Activated CD4-positive, alpha-beta T cell treated with anti-CD3 and anti-CD28 coated beads, Interleukin-2, Interleukin-4, amounts not matched to agents 100 ng/mL and 50 ng/mL, durations not matched to agents 16 hours and 8 hours (primary cell): ENCODE results near the gene ZNF74.

Experiments used
- DNase-seq: peaks from one replicate; pipeline ENCODE4 v3.0.0-alpha.2; 2020; ENCODE audit warnings: low spot score

Gene ZNF74

DNA sequence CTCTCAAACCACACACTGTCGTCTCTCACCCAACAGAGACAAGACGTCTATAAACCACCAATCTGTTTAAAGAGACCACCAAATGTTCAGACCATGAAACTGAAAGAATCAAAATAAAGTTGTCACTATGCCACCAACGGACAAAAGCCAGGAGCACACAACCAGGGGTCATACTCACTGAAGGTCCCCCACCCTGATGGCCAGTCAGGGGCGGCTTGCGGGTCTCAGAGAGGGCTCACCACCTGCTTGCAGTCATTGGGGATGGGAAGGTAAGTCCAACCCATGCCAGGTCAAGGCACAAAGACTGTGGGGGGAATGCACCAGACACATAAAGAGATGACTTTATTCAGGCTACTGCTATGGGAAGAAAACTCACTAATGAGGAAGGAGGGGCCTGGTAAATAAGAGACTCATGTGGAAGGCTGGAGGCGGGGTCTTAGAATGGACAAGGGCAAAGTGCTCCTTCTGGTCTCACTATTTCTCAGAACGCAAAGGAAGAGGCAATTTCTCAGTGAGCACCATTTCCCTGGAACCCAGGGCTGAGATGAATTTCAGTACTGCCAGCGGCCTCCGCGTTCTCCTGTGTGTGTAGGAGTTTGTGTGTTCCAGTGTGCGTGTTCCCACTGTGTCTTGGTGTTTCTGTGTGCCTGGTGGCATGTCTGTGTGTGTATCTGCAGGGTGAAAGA is 26.3 kb downstream of the ZNF74 start:
- DNase-seq = no peak

DNA sequence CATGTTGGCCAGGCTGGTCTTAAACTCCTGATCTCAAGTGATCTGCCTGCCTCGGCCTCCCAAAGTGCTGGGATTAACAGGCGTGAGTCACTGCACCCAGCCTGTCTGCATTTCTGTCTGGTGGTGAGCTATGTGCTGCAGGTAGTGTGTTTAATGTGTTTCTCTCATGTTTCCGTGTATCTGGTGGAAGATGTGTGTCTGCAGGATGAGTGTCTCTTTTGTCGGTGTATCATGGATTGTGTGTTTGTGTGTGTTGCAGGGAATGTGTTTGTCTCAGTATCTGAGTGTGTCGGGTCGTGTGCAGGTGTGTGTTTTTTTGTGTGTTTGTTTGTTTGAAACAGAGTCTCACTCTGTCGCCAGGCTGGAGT is 27.5 kb downstream of the ZNF74 start:
- no peak for DNase-seq

GRCh38 chr22:20422271-20423007 is 28.5 kb downstream of the ZNF74 start:
- DNase-seq = no peak

DNA sequence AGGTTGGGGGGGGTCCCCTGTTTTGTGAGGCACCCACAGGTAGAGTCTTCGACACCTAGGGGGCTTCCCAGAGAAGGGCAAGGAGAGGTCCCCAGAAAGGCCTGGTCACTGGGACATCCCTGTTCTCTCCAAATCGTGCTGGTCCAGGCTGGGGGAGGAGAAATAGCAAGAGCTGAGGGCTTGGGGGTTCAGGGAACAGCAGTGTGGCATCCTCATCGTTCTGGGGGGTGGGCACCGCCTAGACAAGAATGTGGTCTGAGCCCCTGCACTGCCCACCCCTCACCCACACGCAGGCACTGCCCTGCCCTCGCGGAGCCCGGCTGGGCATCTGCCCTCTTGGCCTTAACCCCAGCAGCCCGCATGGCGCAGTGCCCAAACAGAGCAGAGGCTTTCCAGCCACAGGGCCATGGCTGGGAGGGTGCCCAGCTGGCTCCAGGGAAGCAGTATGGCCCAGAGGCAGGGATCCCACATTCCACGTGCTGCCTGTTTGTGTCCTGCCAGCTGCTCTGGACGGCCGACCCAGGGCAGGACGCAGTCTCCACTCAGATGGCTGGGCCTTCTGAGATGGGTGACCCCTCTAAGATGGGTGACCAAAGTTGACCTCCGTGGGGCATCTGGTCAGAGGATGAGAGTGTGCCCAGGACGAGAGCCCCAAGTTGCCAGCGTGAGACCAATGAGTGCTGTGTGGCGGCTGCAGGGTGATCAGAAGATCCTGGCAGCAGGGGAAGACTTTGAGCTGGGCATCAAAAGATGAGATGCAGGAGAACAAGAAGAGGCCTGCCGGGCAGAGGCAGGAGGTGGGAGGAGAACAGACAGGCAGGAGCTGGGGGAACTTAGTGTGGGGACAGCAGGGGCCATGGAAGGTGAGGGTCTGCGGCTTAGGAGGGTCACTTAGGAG is 29.3 kb downstream of the ZNF74 start:
- DNase-seq = no peak

GRCh38 chr22:20423906-20424551 is 30.1 kb downstream of the ZNF74 start:
- no peak for DNase-seq

DNA sequence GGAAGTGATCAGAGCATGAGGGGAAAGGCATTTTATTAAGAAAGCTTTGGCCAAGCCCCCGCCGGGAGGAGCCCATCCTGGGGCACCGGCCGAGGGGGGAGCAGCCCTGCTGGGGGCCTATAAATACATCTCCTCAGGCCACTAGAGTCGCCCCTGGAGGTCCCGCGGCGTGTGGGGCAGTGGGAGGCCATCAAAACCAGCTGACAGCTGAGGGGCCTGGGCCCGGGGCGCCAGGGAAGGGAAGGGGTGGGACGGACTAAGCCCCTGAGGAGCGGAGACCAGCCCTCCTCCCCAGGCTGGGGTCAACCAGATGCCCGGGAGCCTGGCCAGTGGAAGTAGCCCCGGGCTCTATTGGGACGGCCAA is 30.6 kb downstream of the ZNF74 start:
- no peak for DNase-seq

GRCh38 chr22:20424932-20425565 is 31.1 kb downstream of the ZNF74 start:
- DNase-seq = peak; percentile 17

- DNase-seq = no peak
Observed at GRCh38 chr22:20425566-20426258, 31.8 kb downstream of the ZNF74 start.

DNA sequence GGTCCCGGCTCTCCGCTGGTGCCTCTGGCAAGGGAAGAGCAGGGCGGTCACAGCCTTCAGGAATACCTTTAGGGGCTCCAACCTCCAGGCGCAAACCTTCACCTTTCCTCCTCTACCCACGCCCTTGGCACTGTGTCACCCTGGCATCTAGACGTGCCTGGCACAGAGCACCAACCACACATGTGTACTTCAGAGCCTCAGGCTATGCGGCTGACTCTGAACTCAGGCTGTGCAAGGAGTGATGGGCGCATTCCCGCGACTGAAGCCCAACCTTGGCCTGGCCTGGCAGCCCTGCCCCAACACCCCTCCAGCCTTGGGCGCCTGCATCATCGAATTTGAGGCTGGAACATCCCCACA is 32.3 kb downstream of the ZNF74 start:
- DNase-seq = no peak

GRCh38 chr22:20427104-20427944 is 33.4 kb downstream of the ZNF74 start:
- no peak for DNase-seq

DNA sequence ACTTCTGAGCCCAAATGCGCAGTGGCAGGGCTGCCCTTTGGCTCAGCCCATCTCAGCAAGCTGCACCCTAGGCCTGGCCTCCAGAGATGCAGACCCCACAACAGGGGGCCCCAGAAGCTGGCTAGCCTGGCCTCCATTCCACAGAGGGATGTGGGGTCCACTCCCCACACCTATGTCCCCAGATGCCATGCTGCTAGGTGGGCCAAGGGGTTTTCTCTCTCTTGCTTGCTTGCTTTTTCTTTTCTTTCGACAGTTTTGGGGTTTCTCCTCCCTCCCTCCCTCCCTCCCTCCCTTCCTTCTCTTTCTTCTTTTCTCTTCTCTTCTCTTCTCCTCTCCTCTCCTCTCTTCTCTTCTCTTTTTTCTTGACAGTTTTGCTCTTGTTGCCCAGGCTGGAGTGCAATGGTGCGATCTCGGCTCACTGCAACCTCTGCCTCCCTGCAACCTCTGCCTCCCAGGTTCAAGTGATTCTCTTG is 34.0 kb downstream of the ZNF74 start:
- DNase-seq = no peak

DNA sequence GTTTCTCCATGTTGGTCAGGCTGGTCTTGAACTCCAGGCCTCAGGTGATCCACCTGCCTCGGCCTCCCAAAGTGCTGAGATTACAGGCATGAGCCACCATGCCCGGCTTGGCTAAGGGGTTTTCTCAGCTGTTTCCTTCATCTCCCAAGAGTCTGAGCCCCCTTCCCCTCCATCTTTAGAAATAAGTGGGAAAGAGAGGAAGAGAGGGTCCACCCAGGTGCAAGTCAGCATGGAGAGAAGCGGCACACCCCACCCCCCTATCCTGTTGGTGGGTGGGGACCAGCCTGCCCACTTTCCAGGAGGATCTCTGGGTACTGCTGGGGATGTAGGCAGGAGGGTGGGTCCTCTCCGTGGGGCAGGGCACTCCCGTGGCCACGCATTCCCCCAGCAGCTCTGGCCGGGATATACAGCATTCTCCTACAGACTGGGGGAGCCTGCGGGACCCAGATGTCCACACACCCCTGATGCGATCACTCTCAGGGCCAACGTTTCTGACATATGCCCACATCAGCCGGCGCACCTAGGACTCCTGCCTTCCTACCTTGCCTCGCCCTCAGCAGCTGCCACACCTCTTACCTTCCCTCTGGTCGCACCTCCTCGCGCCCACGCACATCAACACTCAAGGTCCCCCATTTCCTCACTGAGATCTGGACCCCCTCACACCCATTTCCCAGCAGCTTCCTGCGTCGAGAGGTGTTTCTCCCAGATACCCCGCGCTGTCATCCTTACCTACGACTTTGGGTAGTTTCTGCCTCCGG is 34.7 kb downstream of the ZNF74 start:
- DNase-seq = no peak

DNA sequence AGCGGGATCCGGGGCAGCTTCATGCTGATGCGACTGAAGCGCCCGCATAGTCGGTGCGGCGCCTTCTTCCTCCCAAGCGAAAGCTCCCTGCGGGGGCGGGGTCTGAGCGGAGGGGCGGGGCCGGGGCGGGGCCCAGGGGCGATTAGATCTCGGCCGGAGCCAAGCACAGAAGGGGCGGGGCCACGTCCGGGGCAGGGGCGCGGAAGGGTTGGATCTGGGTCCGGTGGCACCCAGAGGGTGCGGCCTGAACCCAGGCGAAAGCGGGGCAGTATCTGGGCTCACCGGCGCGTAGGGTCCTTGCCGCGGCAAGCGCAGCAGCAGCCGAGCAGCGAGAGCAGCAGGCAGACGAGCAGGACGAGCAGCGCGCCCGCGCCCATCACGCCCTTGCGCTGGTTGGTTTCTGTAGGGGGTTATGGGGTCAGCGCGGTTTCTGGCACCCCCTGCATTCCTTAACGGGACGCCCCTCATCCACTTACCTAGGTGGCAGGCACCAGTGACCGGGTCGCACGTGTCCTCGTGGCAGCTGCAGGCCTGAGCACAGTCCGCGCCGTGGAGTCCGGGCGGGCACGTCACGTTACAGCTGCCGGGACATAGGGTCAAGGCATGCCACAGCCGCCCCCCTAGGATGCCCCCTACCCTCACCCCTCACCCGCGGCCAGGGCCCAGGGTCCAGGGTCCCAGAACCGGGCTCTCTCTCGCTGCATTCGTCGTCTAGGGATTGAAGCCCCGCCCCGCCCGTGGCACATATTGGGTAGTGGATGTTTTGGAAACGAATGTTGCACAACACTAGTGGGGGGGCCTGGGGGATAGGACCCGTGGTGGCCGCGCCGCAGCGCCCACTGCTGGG is 35.5 kb downstream of the ZNF74 start:
- DNase-seq = peak; percentile 69

DNA sequence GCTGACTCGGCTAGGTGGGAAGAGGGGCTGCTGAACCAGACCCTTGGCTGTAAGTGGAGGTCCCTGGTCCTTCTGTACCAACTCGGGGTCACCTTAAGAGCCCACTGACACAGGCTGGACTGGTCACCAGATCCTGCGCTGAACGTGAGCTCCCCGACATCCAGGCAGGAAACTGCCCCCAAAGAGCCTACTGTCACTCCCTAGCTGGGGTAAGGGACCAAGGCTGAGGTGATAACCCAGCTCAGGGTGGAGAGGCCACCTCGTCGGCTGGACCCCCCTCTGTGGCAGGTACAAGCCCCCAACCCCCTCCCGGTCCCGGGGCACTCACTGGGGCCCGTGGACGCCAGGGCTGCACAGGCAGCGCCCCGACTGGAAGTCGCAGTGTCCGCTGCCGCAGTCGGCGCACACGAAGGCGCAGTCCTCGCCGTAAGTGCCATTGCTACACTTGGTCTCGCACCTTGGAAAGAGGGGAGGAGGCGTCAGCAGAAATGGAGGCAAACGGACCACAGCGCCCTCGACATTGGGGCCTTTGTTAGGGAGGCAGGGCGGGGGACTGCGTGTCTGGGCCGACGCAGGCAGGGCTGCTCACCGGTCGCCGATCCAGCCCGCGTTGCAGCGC is 36.3 kb downstream of the ZNF74 start:
- no peak for DNase-seq

DNA sequence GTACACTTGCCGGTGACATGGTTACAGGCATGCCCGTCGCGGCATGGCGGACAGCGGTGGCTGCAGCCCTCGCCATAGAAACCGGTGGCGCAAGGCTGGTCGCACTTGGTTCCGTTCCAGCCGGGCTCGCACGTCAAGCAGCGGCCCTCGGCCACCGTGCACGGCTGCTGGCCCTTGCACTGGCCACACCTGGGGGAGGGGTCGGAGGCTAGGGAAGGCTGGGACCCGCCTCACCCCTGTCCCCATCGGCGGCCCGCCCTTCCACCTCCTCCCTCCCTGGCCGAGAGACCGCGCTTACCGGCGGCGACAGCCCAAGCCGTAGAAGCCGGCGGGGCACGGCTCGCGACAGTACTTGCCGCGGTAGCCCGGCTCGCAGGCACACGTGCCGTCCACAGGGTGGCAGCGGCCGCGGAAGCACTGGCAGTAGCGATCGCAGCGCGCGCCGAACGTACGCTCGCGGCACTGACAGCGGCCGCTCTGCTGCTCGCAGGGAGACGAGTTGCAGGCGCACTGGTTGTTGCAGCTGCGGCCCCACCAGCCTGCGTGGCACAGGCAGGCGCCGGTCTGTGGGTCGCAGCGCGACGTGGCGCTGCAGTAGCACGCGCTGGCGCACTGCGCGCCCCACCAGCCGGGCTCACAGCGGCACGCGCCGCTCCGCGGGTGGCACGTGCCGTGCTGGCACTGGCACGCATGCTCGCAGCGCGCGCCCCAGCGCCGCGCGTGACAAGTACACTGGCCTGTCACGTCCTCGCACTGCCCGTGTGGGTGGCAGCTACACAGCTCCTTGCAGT is 37.0 kb downstream of the ZNF74 start:
- peak; percentile 62 for DNase-seq

- no peak for DNase-seq
Observed at GRCh38 chr22:20431511-20432192, 37.7 kb downstream of the ZNF74 start.

DNA sequence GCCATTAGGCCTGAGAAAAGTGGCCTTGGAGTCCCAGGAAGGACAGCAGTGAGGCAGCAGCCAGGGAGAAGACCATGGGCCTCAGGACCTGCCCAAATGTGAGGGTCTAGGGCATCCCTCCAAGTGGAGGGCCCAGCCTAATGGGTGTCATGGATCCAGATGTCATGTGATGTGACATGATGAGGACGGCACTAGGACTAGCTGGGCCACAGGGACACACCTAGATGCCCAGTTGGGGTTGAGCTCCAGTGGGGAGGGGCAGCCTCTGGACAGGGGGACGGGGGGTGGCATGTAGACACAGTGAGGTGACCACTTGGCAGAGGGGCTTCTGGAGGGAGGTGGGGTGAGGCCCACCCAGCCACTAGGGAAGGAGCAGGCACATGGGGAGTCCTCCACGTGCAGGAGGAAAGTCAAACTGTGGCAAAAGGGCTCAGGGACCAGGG is 38.3 kb downstream of the ZNF74 start:
- DNase-seq = no peak
